ENCODE data around the gene DCDC2B.

GRCh38 chr1:32170991-32171390, 37.9 kb upstream of the DCDC2B start:
- no peak for TF ChIP-seq CTCF (IDR thresholded peaks at IDR 0.05 in 2 of 3, conservative IDR thresholded peaks at IDR 0.05 in 1 of 3; ENCODE audit: borderline replicate concordance in 1 of 3, insufficient read depth in 1 of 3, low read depth in 2 of 3, low read length in 2 of 3)
- TF ChIP-seq REST (IDR thresholded peaks at IDR 0.05; ENCODE audit: low read depth) = no peak
- no peak for TF ChIP-seq EZH2 (IDR thresholded peaks at IDR 0.05)
- TF ChIP-seq JUND (IDR thresholded peaks at IDR 0.05) = no peak
- TF ChIP-seq POLR2AphosphoS5 (IDR thresholded peaks at IDR 0.05; ENCODE audit: low read depth, low read length) = no peak
- no peak for TF ChIP-seq POLR2A (IDR thresholded peaks at IDR 0.05; ENCODE audit: borderline replicate concordance, extremely low read depth, insufficient read depth, insufficient read length)
- no peak for TF ChIP-seq RAD21 (IDR thresholded peaks at IDR 0.05; ENCODE audit: low read depth)
- no peak for TF ChIP-seq SRF (IDR thresholded peaks at IDR 0.05; ENCODE audit: low read depth)
- TF ChIP-seq CBX3 (IDR thresholded peaks at IDR 0.05; ENCODE audit: low read depth) = no peak

All from HCT116 (cell line).